Progenitor cell of endocrine pancreas (in vitro differentiated cells): Measurements from ENCODE around the gene GAS7. TPM values are rescaled to one million over a fixed set of nuclear protein-coding genes. Genes with fewer than 3 reads are reported as not detected.

Experiments
- DNase-seq: peaks from one replicate; pipeline ENCODE4 v3.0.0; 2021; ENCODE audit warnings: low spot score; ENCODE audit not compliant: unreplicated experiment
- H3K27ac Mint-ChIP-seq: 2 replicates; pipeline ENCODE4 v1.8.0; 2021; ENCODE audit warnings: mild to moderate bottlenecking, moderate library complexity, mixed read lengths
- H3K27me3 Mint-ChIP-seq: 2 replicates; pipeline ENCODE4 v1.8.0; 2021; ENCODE audit warnings: mixed read lengths
- H3K36me3 Mint-ChIP-seq: 2 replicates; pipeline ENCODE4 v1.8.0; 2022; ENCODE audit warnings: mixed read lengths; ENCODE audit not compliant: insufficient read depth
- H3K4me1 Mint-ChIP-seq: 2 replicates; pipeline ENCODE4 v1.8.0; 2021; ENCODE audit warnings: low read depth, mixed read lengths
- H3K4me3 Mint-ChIP-seq: 2 replicates; pipeline ENCODE4 v1.8.0; 2021; ENCODE audit warnings: low read depth, mild to moderate bottlenecking, moderate library complexity, mixed read lengths
- H3K9me3 Mint-ChIP-seq: 2 replicates; pipeline ENCODE4 v1.8.0; 2021; ENCODE audit warnings: low read depth, mixed read lengths
- total RNA-seq: library from RNA; stranded (reverse); gene quantifications from 2 replicates; pipeline ENCODE4 v1.2.1, GENCODE V29; 2021
- TF ChIP-seq, protein P1 (sequence below): fragments of 200-600 bp; sonication (generic); IDR thresholded peaks from one replicate; pipeline ENCODE4 v1.5.0; 2021; ENCODE audit warnings: antibody characterized with exemption, mild to moderate bottlenecking; ENCODE audit not compliant: unreplicated experiment

The GAS7 gene
- total RNA-seq, 1 donor from 2014 or later: 3.4 TPM

DNA sequence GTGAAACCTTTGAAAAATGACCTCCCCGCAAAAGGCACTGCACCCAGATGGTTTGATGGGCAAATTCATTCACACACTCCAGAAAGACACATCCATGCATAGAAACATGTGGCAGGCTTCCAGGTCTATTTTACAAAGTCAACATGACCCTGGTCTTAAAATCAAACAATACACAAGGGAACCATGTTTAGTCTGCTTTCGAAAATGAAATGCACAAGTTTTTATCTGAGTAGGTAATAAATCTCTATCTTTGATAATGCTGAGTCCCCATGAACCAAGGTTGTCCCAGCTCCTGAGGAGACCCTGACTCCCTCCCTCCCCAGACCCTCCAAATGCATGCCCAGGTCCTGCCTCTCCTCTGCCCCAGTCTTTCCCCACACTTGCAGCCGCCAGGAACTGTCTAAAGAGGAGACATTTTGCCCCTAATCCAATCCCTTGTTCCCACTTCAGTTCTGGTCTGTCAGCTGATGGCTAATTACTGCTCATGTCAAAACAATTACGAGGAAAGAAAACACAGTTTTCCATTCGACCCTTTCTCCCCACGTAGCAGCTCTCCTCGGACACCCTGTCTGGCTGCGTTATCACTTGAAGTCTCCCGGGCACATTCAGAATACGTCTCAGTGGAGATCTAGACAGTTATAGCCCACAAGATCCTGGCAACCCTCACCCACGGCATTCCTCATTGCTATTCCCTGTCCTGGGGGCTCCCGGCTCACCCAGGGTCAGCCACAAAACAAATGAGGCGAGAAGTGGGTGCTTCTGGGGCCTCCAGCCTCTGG is 224.5 kb downstream of the GAS7 start:
- no peak overlapping the region for H3K4me3 Mint-ChIP-seq
- no peaks in the 10 kb centered on the region for H3K36me3 Mint-ChIP-seq
- DNase-seq: no peak
- TF ChIP-seq, protein P1, sequence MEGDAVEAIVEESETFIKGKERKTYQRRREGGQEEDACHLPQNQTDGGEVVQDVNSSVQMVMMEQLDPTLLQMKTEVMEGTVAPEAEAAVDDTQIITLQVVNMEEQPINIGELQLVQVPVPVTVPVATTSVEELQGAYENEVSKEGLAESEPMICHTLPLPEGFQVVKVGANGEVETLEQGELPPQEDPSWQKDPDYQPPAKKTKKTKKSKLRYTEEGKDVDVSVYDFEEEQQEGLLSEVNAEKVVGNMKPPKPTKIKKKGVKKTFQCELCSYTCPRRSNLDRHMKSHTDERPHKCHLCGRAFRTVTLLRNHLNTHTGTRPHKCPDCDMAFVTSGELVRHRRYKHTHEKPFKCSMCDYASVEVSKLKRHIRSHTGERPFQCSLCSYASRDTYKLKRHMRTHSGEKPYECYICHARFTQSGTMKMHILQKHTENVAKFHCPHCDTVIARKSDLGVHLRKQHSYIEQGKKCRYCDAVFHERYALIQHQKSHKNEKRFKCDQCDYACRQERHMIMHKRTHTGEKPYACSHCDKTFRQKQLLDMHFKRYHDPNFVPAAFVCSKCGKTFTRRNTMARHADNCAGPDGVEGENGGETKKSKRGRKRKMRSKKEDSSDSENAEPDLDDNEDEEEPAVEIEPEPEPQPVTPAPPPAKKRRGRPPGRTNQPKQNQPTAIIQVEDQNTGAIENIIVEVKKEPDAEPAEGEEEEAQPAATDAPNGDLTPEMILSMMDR: no peak
- H3K27me3 Mint-ChIP-seq: peaks cover 22% of the 10 kb centered on the region
- H3K4me1 Mint-ChIP-seq: peaks cover 7% of the 10 kb centered on the region
- H3K27ac Mint-ChIP-seq: no peak overlapping the region
- no peaks in the 10 kb centered on the region for H3K9me3 Mint-ChIP-seq

DNA sequence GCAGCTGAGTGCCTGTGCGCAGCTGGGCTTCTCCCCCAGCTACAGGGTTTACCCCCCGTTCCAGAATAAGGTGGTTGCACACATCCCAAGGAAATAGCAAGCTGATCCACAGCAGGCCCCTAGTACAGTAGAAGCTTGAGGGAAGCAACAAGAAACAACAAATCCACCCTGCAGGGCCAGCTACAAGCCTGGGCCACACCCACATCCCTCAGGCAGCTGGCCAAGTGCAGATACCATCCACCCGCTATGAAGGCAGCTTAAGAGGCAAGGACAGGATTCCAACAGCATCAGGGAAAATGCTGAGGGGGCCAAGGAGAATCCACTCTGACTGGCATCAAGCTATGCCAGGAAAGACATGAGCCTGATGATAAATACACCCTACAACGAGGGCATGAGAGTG is 226.4 kb downstream of the GAS7 start:
- TF ChIP-seq, protein P1: no peak
- Mint-ChIP-seq H3K4me3 (no peak overlapping the region), H3K4me1 (peaks cover 7% of the 10 kb centered on the region), H3K27me3 (peaks cover 23% of the 10 kb centered on the region), H3K9me3 (no peaks in the 10 kb centered on the region), H3K36me3 (no peaks in the 10 kb centered on the region), H3K27ac (no peak overlapping the region)
- no peak for DNase-seq

DNA sequence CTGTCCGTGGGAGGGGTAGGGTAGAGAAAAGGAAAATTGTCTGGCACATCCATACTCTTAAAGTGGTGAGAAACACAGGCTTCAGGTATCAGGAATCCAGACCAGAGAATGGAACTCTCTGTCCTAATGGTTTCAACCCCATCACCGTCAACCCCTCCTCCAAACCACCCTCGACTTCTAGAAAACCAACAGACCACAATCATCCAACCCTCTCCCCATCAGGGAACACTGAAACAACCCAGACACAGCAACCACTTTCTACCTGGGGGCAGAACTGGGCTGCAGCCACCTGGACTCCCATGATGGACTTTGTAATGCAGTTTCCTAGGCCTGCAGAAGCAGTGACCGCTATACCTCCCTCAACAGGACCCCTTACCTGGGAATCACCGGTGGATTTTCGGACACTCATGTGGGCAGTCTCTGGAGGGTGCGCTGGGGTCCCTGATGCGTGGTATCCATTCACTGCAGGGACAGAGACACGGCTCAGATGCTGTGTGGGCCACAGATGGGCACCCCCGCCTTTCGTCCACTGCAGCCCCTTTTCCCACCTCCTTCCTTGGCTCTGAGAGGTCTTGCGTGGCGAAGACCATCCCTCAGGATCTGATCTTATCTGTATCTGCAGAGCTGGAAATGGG is 229.0 kb downstream of the GAS7 start:
- Mint-ChIP-seq H3K4me1 (peaks cover 7% of the 10 kb centered on the region), H3K27ac (no peak overlapping the region), H3K36me3 (no peaks in the 10 kb centered on the region), H3K4me3 (no peak overlapping the region), H3K9me3 (no peaks in the 10 kb centered on the region), H3K27me3 (peaks cover 15% of the 10 kb centered on the region)
- no peak for DNase-seq
- TF ChIP-seq, protein P1: no peak

DNA sequence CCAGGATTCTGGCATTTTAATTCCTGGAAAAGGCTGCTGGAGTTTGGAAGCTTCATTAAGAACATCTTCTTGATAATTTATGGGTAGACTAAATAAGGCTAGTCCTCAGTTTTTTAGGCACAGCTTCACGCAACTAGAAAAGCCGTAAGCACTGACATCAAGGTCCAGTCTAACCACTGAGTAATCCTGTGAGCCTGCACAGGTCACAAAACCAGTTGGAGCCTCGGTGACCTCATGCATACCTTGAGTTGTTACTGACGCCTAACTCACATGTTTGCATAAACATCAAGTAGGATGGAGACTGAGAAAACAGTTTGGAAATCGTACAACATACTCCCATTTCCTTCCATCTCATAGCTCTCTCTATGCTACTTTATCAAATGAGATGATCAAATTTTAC is 229.5 kb downstream of the GAS7 start:
- TF ChIP-seq, protein P1: no peak
- peaks cover 13% of the 10 kb centered on the region for H3K27me3 Mint-ChIP-seq
- H3K9me3 Mint-ChIP-seq: no peaks in the 10 kb centered on the region
- no peak for DNase-seq
- H3K27ac Mint-ChIP-seq: no peak overlapping the region
- no peak overlapping the region for H3K4me3 Mint-ChIP-seq
- H3K36me3 Mint-ChIP-seq: no peaks in the 10 kb centered on the region
- peaks cover 4% of the 10 kb centered on the region for H3K4me1 Mint-ChIP-seq

DNA sequence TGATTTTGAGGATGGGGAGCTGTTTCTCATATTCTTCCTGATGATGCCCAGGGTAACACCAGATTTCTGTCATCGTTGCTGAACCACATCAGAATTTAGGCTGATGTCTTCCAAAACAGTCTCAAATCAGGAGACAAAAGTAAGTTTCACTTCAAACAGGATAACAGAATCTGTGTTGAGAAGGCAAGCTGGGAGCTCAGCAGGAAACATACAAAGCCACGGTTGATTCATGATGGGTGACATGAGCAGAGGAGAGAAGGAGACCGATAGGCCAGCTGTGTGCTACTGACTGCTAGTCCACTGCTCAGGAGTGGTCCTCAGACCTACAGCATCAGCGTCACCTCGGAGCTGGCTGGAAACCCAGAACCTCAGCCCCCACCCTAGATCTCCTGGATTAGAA is 230.4 kb downstream of the GAS7 start:
- no peak overlapping the region for H3K27ac Mint-ChIP-seq
- peaks cover 12% of the 10 kb centered on the region for H3K27me3 Mint-ChIP-seq
- H3K4me1 Mint-ChIP-seq: no peaks in the 10 kb centered on the region

More for the DNA sequence above, 230.4 kb downstream of the GAS7 start:
- H3K36me3 Mint-ChIP-seq: no peaks in the 10 kb centered on the region
- H3K9me3 Mint-ChIP-seq: no peaks in the 10 kb centered on the region
- H3K4me3 Mint-ChIP-seq: no peak overlapping the region
- TF ChIP-seq, protein P1: no peak
- no peak for DNase-seq
